ENCODE results near the gene CLSTN2.

Gene CLSTN2

DNA sequence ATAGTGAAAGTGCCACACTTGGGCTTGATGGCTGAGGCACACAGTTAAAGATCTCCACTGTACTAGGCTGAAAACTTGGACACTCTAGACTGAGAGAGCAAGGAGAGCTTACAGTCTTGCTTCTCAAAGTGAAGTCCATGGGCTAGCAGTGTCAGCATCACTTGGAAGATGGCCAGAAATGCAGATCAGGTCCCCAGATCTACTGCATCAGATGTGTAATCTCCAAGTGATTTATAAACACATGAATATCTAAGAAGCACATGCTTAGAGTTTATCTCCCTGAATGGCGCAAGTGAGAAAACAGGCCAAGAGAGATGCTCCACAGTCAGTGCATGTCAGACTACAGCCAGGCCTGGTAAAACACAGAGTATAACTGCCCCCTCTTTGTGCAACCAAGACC is 308.6 kb downstream of the CLSTN2 start:
- Histone ChIP-seq H3K9me3 (ENCODE audit: control insufficient read depth, insufficient read depth, low read depth, low read length) (no peaks in the 10 kb centered on the region), H3K27ac (ENCODE audit: extremely low read depth, low read depth, low read length) (no peak overlapping the region), H3K36me3 (ENCODE audit: control insufficient read depth in 2 of 2, insufficient read depth in 1 of 2, low read length in 2 of 2) (no peaks in the 10 kb centered on the region), H3K4me1 (ENCODE audit: control insufficient read depth, insufficient read depth, low read length) (no peaks in the 10 kb centered on the region), H3K4me3 (ENCODE audit: low read depth, low read length) (no peak overlapping the region)
- CTCF ChIA-PET: interaction anchor here (0.9 kb wide), 1 partner anchor 9 kb away, joined by 3 read pairs; no protein-coding TSS in a partner anchor
- TF ChIP-seq ZNF311 (tag by site-specific recombination; IDR thresholded peaks at IDR 0.05; ENCODE audit: borderline replicate concordance): no peak
- no peak for TF ChIP-seq ZNF248 (tag by site-specific recombination; IDR thresholded peaks at IDR 0.05)
- TF ChIP-seq, protein P1, sequence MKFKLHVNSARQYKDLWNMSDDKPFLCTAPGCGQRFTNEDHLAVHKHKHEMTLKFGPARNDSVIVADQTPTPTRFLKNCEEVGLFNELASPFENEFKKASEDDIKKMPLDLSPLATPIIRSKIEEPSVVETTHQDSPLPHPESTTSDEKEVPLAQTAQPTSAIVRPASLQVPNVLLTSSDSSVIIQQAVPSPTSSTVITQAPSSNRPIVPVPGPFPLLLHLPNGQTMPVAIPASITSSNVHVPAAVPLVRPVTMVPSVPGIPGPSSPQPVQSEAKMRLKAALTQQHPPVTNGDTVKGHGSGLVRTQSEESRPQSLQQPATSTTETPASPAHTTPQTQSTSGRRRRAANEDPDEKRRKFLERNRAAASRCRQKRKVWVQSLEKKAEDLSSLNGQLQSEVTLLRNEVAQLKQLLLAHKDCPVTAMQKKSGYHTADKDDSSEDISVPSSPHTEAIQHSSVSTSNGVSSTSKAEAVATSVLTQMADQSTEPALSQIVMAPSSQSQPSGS (tag by site-specific recombination; IDR thresholded peaks at IDR 0.05; ENCODE audit: low read depth): no peak
- TF ChIP-seq MEIS1 (CRISPR knock-in tag; IDR thresholded peaks at IDR 0.05; ENCODE audit: borderline replicate concordance): no peak
- no peak for TF ChIP-seq KLF1 (tag by site-specific recombination; IDR thresholded peaks at IDR 0.05)
- TF ChIP-seq, protein P2, sequence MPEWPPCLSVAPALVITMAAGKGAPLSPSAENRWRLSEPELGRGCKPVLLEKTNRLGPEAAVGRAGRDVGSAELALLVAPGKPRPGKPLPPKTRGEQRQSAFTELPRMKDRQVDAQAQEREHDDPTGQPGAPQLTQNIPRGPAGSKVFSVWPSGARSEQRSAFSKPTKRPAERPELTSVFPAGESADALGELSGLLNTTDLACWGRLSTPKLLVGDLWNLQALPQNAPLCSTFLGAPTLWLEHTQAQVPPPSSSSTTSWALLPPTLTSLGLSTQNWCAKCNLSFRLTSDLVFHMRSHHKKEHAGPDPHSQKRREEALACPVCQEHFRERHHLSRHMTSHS (tag by site-specific recombination; IDR thresholded peaks at IDR 0.05): no peak
- TF ChIP-seq ZNF23 (tag by site-specific recombination; IDR thresholded peaks at IDR 0.05; ENCODE audit: borderline replicate concordance): no peak
- POLR2A ChIA-PET: no interaction called here

DNA sequence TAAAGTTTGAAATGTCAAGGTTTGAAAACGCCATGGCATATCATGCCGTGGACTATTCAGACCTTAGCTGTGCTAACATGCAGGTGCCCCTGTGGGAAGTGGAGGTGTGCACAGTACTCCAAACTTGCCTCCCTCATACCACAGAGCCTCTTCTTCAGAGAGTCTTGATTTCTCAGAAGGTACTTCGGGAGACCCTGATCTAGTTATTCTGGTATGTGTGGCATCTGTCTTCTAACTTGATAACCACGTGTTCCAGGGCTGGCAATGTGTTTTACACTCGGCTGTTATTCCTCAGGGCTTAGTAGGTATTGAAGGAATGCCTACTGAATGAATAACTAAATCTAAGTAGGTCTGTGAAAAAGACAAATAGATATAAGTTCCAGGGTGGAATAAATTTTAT is 309.9 kb downstream of the CLSTN2 start:
- Histone ChIP-seq H3K9me3 (ENCODE audit: control insufficient read depth, insufficient read depth, low read depth, low read length) (no peaks in the 10 kb centered on the region), H3K27ac (ENCODE audit: extremely low read depth, low read depth, low read length) (no peak overlapping the region), H3K4me1 (ENCODE audit: control insufficient read depth, insufficient read depth, low read length) (no peaks in the 10 kb centered on the region), H3K36me3 (ENCODE audit: control insufficient read depth in 2 of 2, insufficient read depth in 1 of 2, low read length in 2 of 2) (no peaks in the 10 kb centered on the region), H3K4me3 (ENCODE audit: low read depth, low read length) (no peak overlapping the region)
- ChIA-PET CTCF (no interaction called here), POLR2A (no interaction called here)
- TF ChIP-seq ZNF114 (tag by site-specific recombination; IDR thresholded peaks at IDR 0.05) (no peak), ZFP3 (tag by site-specific recombination; IDR thresholded peaks at IDR 0.05; ENCODE audit: low read depth) (no peak), ZNF155 (tag by site-specific recombination; IDR thresholded peaks at IDR 0.05) (no peak), ZNF175 (tag by site-specific recombination; IDR thresholded peaks at IDR 0.05) (no peak), GLIS2 (tag by site-specific recombination; IDR thresholded peaks at IDR 0.05) (no peak), ZNF10 (tag by site-specific recombination; IDR thresholded peaks at IDR 0.05) (no peak), ZNF24 (tag by site-specific recombination; IDR thresholded peaks at IDR 0.05) (no peak), ZNF626 (tag by site-specific recombination; IDR thresholded peaks at IDR 0.05) (no peak), ZNF157 (tag by site-specific recombination; IDR thresholded peaks at IDR 0.05) (no peak), ZNF701 (tag by site-specific recombination; IDR thresholded peaks at IDR 0.05) (no peak), ZNF585B (tag by site-specific recombination; IDR thresholded peaks at IDR 0.05) (no peak), ZNF266 (tag by site-specific recombination; IDR thresholded peaks at IDR 0.05; ENCODE audit: low read depth) (no peak), ZSCAN23 (tag by site-specific recombination; IDR thresholded peaks at IDR 0.05) (no peak), ZNF677 (tag by site-specific recombination; IDR thresholded peaks at IDR 0.05) (no peak)
- TF ChIP-seq, protein P3, sequence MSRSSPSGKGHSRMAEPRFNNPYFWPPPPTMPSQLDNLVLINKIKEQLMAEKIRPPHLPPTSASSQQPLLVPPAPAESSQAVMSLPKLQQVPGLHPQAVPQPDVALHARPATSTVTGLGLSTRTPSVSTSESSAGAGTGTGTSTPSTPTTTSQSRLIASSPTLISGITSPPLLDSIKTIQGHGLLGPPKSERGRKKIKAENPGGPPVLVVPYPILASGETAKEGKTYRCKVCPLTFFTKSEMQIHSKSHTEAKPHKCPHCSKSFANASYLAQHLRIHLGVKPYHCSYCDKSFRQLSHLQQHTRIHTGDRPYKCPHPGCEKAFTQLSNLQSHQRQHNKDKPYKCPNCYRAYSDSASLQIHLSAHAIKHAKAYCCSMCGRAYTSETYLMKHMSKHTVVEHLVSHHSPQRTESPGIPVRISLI (tag by site-specific recombination; IDR thresholded peaks at IDR 0.05): no peak
- TF ChIP-seq, protein P4, sequence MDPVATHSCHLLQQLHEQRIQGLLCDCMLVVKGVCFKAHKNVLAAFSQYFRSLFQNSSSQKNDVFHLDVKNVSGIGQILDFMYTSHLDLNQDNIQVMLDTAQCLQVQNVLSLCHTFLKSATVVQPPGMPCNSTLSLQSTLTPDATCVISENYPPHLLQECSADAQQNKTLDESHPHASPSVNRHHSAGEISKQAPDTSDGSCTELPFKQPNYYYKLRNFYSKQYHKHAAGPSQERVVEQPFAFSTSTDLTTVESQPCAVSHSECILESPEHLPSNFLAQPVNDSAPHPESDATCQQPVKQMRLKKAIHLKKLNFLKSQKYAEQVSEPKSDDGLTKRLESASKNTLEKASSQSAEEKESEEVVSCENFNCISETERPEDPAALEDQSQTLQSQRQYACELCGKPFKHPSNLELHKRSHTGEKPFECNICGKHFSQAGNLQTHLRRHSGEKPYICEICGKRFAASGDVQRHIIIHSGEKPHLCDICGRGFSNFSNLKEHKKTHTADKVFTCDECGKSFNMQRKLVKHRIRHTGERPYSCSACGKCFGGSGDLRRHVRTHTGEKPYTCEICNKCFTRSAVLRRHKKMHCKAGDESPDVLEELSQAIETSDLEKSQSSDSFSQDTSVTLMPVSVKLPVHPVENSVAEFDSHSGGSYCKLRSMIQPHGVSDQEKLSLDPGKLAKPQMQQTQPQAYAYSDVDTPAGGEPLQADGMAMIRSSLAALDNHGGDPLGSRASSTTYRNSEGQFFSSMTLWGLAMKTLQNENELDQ (tag by site-specific recombination; IDR thresholded peaks at IDR 0.05; ENCODE audit: low read depth): no peak
- TF ChIP-seq, protein P5, sequence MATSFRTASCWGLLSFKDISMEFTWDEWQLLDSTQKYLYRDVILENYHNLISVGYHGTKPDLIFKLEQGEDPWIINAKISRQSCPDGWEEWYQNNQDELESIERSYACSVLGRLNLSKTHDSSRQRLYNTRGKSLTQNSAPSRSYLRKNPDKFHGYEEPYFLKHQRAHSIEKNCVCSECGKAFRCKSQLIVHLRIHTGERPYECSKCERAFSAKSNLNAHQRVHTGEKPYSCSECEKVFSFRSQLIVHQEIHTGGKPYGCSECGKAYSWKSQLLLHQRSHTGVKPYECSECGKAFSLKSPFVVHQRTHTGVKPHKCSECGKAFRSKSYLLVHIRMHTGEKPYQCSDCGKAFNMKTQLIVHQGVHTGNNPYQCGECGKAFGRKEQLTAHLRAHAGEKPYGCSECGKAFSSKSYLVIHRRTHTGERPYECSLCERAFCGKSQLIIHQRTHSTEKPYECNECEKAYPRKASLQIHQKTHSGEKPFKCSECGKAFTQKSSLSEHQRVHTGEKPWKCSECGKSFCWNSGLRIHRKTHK (tag by site-specific recombination; IDR thresholded peaks at IDR 0.05): no peak
- TF ChIP-seq, protein P1 (tag by site-specific recombination; IDR thresholded peaks at IDR 0.05; ENCODE audit: low read depth): no peak
- TF ChIP-seq, protein P6, sequence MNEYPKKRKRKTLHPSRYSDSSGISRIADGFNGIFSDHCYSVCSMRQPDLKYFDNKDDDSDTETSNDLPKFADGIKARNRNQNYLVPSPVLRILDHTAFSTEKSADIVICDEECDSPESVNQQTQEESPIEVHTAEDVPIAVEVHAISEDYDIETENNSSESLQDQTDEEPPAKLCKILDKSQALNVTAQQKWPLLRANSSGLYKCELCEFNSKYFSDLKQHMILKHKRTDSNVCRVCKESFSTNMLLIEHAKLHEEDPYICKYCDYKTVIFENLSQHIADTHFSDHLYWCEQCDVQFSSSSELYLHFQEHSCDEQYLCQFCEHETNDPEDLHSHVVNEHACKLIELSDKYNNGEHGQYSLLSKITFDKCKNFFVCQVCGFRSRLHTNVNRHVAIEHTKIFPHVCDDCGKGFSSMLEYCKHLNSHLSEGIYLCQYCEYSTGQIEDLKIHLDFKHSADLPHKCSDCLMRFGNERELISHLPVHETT (tag by site-specific recombination; IDR thresholded peaks at IDR 0.05): no peak

Data from HEK293 (cell line).